ENCODE measurements around the gene CMTM4. TPM values are rescaled to one million over a fixed set of nuclear protein-coding genes. Genes with fewer than 3 reads are reported as not detected.
A peak's percentile ranks its signal among the peaks of the same experiment; 100 is the strongest.
"Not testable (repeated sequence)": the region's sequence is repeated elsewhere in the genome, so short reads cannot be mapped to it uniquely, and the experiment has no call there.

The CMTM4 gene
- total and polyA plus RNA-seq, 7 experiments from 2014 or later: 0.07 to 2.5 (median 1.7) TPM

DNA sequence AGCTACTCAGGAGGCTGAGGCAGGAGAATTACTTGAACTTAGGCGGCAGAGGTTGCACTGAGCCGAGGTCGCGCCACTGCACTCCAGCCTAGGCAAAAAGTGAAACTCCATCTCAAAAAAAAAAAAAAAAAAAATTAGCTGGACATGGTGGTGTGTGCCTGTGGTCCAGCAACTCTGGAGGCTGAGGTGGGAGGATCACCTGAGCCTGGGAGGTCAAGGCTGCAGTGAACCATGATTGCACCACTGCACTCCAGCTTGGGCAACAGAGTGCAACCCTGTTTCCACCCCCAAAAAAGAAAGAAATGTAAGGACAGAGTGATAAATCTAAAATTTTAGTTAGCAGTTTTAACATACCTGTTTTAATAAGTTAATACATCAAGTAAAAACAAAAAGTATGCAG is 100.0 kb downstream of the CMTM4 start:
- intact Hi-C loops (cut with micrococcal nuclease): loop anchor here in 1 of 2 donors (2.0 kb wide), 1 partner anchor 80 kb away; no protein-coding TSS in a partner anchor
- not testable (repeated sequence) for H3K27me3 Mint-ChIP-seq; H3K4me3 Mint-ChIP-seq; H3K36me3 ChIP-seq (ENCODE audit: control insufficient read depth in 2 of 3, insufficient read depth in 3 of 3, low read length in 3 of 3); H3K4me3 ChIP-seq (ENCODE audit: low read length); H3K27me3 ChIP-seq (ENCODE audit: control insufficient read depth in 2 of 2, insufficient read depth in 2 of 2, low read length in 2 of 2); ATAC-seq; H3K9me3 ChIP-seq (ENCODE audit: control insufficient read depth in 2 of 3, low read length in 3 of 3); H3K27ac ChIP-seq (ENCODE audit: low read depth, low read length); DNase-seq
- H3K4me1 ChIP-seq (ENCODE audit: control insufficient read depth in 2 of 2, insufficient read depth in 2 of 2, low read length in 2 of 2): peaks cover 0 to 22% of the 10 kb centered on the region in 2 donors
- POLR2A ChIA-PET: interaction anchor here (2.6 kb wide), 1 partner anchor 11 kb away, joined by 6 read pairs; no protein-coding TSS in a partner anchor
- peaks cover 17 to 50% (median 34%) of the 10 kb centered on the region in 7 donors for H3K4me1 Mint-ChIP-seq
- peaks cover 0 to 11% (median 5%) of the 10 kb centered on the region in 5 donors for H3K36me3 Mint-ChIP-seq
- CTCF ChIA-PET: interaction anchor here (0.7 kb wide), 1 partner anchor 86 kb away, joined by 3 read pairs; no protein-coding TSS in a partner anchor
- peaks cover 0 to 11% (median 4%) of the 10 kb centered on the region in 11 donors for H3K9me3 Mint-ChIP-seq
- peak overlapping the region in 3 of 9 donors; percentile 66 to 81 (median 66) for H3K27ac Mint-ChIP-seq

DNA sequence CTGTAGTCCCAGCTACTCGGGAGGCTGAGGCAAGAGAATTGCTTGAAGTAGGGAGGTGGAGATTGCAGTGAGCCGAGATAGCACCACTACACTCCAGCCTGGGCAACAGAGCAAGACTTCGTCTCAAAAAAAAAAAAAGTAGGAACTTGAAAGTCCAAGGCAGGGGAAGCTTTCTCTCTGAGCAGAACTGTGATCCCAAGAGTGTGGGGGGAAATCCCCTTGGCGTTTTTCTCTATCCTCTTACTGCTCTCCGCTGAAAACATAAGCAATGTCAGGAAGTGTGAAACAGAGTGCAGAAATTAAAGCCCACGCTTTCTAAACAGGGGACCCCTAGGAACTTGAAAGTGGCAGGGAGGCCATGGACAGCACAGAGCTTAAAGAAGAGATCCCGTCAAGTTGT is 101.8 kb downstream of the CMTM4 start:
- intact Hi-C loops (cut with micrococcal nuclease): no loop called here

DNA sequence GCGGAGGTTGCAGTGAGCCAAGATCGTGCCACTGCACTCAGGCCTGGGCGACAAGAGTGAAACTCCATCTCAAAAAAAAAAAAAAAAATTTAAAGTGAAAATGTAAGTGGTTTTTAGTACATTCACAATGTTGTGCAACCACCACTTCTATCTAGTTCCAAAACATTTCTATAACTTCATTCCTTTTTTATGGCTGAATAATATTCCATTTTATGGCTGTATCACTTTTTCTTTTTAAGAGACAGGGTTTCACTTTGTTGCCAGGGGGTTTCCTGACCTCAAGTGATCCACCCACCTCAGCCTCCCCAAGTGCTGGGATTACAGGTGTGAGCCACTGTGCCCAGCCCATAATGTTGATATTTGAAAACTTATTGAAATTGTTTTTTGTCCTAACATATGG is 103.7 kb downstream of the CMTM4 start:
- intact Hi-C loops (cut with micrococcal nuclease): no loop called here
- ATAC-seq (no peak), DNase-seq (no peak)
- Mint-ChIP-seq H3K27me3 (peaks cover 0 to 2% (median 0%) of the 10 kb centered on the region in 5 donors), H3K9me3 (peaks cover 0 to 3% (median 0%) of the 10 kb centered on the region in 11 donors), H3K27ac (no peak overlapping the region), H3K36me3 (peaks cover 0 to 2% (median 0%) of the 10 kb centered on the region in 5 donors), H3K4me3 (no peak overlapping the region), H3K4me1 (peaks cover 21 to 55% (median 36%) of the 10 kb centered on the region in 7 donors)
- no peak overlapping the region for H3K4me3 ChIP-seq (ENCODE audit: low read length)
- H3K27ac ChIP-seq (ENCODE audit: low read depth, low read length): no peak overlapping the region
- POLR2A ChIA-PET: no interaction called here
- CTCF ChIA-PET: no interaction called here
- H3K27me3 ChIP-seq (ENCODE audit: control insufficient read depth in 2 of 2, insufficient read depth in 2 of 2, low read length in 2 of 2): no peaks in the 10 kb centered on the region
- H3K4me1 ChIP-seq (ENCODE audit: control insufficient read depth in 2 of 2, insufficient read depth in 2 of 2, low read length in 2 of 2): peaks cover 6 to 7% of the 10 kb centered on the region in 2 donors
- H3K9me3 ChIP-seq (ENCODE audit: control insufficient read depth in 2 of 3, low read length in 3 of 3): no peaks in the 10 kb centered on the region
- H3K36me3 ChIP-seq (ENCODE audit: control insufficient read depth in 2 of 3, insufficient read depth in 3 of 3, low read length in 3 of 3): no peaks in the 10 kb centered on the region

More for the DNA sequence above, 101.8 kb downstream of the CMTM4 start:
- H3K36me3 ChIP-seq (ENCODE audit: control insufficient read depth in 2 of 3, insufficient read depth in 3 of 3, low read length in 3 of 3): no peaks in the 10 kb centered on the region
- peaks cover 18 to 51% (median 35%) of the 10 kb centered on the region in 7 donors for H3K4me1 Mint-ChIP-seq
- ChIA-PET CTCF (interaction anchor here (1.1 kb wide), 1 partner anchor 9 kb away, joined by 3 read pairs; no protein-coding TSS in a partner anchor), POLR2A (interaction anchor here (0.6 to 1.7 kb wide), 3 partner anchors 9 to 48 kb away, joined by 3 to 5 read pairs (median 3); no protein-coding TSS in a partner anchor)
- H3K4me1 ChIP-seq (ENCODE audit: control insufficient read depth in 2 of 2, insufficient read depth in 2 of 2, low read length in 2 of 2): peaks cover 5 to 17% of the 10 kb centered on the region in 2 donors
- H3K27ac ChIP-seq (ENCODE audit: low read depth, low read length): no peak overlapping the region
- H3K27me3 Mint-ChIP-seq: peaks cover 0 to 2% (median 0%) of the 10 kb centered on the region in 5 donors
- peaks cover 0 to 2% (median 0%) of the 10 kb centered on the region in 5 donors for H3K36me3 Mint-ChIP-seq
- ATAC-seq (no peak), DNase-seq (no peak)
- no peak overlapping the region for H3K27ac Mint-ChIP-seq
- no peak overlapping the region for H3K4me3 Mint-ChIP-seq
- H3K9me3 Mint-ChIP-seq: peaks cover 0 to 3% (median 0%) of the 10 kb centered on the region in 11 donors
- H3K4me3 ChIP-seq (ENCODE audit: low read length): no peak overlapping the region
- H3K9me3 ChIP-seq (ENCODE audit: control insufficient read depth in 2 of 3, low read length in 3 of 3): no peaks in the 10 kb centered on the region
- no peaks in the 10 kb centered on the region for H3K27me3 ChIP-seq (ENCODE audit: control insufficient read depth in 2 of 2, insufficient read depth in 2 of 2, low read length in 2 of 2)

DNA sequence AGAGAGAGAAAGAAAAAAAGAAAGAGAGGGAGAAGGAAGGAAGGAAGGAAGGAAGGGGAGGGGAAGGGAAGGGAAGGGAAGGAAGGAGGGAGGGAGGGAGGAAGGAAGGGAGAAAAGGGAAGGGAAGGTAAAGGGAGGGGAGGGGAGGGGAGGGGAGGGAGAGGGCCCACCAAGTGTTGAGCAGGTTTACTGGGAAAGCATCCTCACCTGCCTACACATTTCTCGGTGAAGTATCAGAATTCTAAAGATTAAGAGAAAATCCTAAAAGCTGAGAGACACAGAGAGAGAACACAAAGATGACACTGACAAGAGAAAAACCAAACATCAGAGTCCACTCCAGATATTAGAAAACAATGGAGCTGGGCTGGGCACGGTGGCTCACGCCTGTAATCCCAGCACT is 104.3 kb downstream of the CMTM4 start:
- H3K36me3 Mint-ChIP-seq: peaks cover 0 to 2% (median 0%) of the 10 kb centered on the region in 5 donors
- Histone ChIP-seq H3K27me3 (ENCODE audit: control insufficient read depth in 2 of 2, insufficient read depth in 2 of 2, low read length in 2 of 2) (no peaks in the 10 kb centered on the region), H3K4me3 (ENCODE audit: low read length) (no peak overlapping the region), H3K27ac (ENCODE audit: low read depth, low read length) (no peak overlapping the region), H3K9me3 (ENCODE audit: control insufficient read depth in 2 of 3, low read length in 3 of 3) (no peaks in the 10 kb centered on the region), H3K4me1 (ENCODE audit: control insufficient read depth in 2 of 2, insufficient read depth in 2 of 2, low read length in 2 of 2) (peaks cover 6 to 7% of the 10 kb centered on the region in 2 donors), H3K36me3 (ENCODE audit: control insufficient read depth in 2 of 3, insufficient read depth in 3 of 3, low read length in 3 of 3) (no peaks in the 10 kb centered on the region)
- DNase-seq (no peak), ATAC-seq (no peak)
- CTCF ChIA-PET: no interaction called here
- H3K27ac Mint-ChIP-seq: no peak overlapping the region
- intact Hi-C loops (cut with micrococcal nuclease): no loop called here
- POLR2A ChIA-PET: no interaction called here
- H3K9me3 Mint-ChIP-seq: peaks cover 0 to 3% (median 0%) of the 10 kb centered on the region in 11 donors
- peaks cover 22 to 56% (median 37%) of the 10 kb centered on the region in 7 donors for H3K4me1 Mint-ChIP-seq
- H3K27me3 Mint-ChIP-seq: peaks cover 0 to 2% (median 0%) of the 10 kb centered on the region in 5 donors
- H3K4me3 Mint-ChIP-seq: no peak overlapping the region

DNA sequence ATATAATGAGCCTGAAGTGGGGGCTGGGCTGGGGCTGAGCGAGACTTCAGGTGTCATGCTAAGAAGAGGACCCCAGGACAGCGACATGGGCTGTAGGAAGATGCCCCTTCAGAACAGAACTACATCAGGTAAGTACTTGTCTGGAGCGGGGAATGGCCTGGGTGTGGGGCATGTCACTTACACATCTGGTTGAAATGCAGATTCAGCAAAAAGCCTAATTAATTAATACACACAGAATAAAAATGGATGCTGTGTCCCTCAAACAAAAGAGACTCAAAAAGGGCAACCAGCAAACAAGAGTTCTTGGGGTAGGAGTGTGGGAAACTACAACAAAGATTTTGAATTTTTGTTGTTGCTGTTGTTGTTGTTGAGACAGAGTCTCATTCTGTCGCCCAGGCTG is 105.5 kb downstream of the CMTM4 start:
- DNase-seq (no peak), ATAC-seq (no peak)
- H3K36me3 Mint-ChIP-seq: peaks cover 0 to 2% (median 0%) of the 10 kb centered on the region in 5 donors
- Histone ChIP-seq H3K4me1 (ENCODE audit: control insufficient read depth in 2 of 2, insufficient read depth in 2 of 2, low read length in 2 of 2) (peaks cover 6 to 7% of the 10 kb centered on the region in 2 donors), H3K4me3 (ENCODE audit: low read length) (no peak overlapping the region), H3K27me3 (ENCODE audit: control insufficient read depth in 2 of 2, insufficient read depth in 2 of 2, low read length in 2 of 2) (no peaks in the 10 kb centered on the region), H3K27ac (ENCODE audit: low read depth, low read length) (no peak overlapping the region), H3K9me3 (ENCODE audit: control insufficient read depth in 2 of 3, low read length in 3 of 3) (no peaks in the 10 kb centered on the region), H3K36me3 (ENCODE audit: control insufficient read depth in 2 of 3, insufficient read depth in 3 of 3, low read length in 3 of 3) (no peaks in the 10 kb centered on the region)
- peaks cover 0 to 2% (median 0%) of the 10 kb centered on the region in 5 donors for H3K27me3 Mint-ChIP-seq
- peaks cover 24 to 52% (median 39%) of the 10 kb centered on the region in 7 donors for H3K4me1 Mint-ChIP-seq
- intact Hi-C loops (cut with micrococcal nuclease): no loop called here
- peaks cover 0 to 3% (median 0%) of the 10 kb centered on the region in 11 donors for H3K9me3 Mint-ChIP-seq
- ChIA-PET CTCF (interaction anchor here (0.7 to 2.5 kb wide), 10 partner anchors 8 to 277 kb away, joined by 3 to 28 read pairs (median 4); no protein-coding TSS in a partner anchor), POLR2A (interaction anchor here (0.9 to 2.4 kb wide), 6 partner anchors 8 to 182 kb away, joined by 3 to 16 read pairs (median 5); partner anchors contain the start of genes CMTM2 and CMTM3)
- H3K27ac Mint-ChIP-seq: peak overlapping the region in 4 of 9 donors; percentile 70 to 90 (median 87)
- H3K4me3 Mint-ChIP-seq: peak overlapping the region in 4 of 10 donors; percentile 83 to 96 (median 91)

DNA sequence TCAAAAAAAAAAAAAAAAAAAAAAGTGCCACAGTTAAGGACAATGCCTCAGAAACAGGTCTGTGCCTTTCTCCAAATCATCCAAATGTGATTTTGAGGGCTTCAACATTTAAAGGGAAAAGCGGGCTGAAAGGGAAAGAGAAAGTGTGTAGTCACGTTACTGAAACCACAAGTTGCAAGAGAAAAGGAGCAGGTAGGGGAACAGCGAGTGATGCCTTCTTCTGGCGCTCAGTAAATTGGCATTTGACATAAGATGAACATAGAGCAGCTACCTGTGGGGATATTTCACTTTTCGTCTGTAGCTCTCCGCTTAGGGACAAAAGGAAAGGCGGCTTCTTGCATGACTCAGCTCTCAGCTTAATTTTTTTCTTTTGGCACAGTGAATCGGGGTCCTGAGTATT is 106.2 kb downstream of the CMTM4 start:
- peak overlapping the region; percentile 70 to 90 (median 85) for H3K27ac Mint-ChIP-seq
- peak in 8 of 9 donors; percentile 32 to 54 (median 43) for DNase-seq
- Histone ChIP-seq H3K27ac (ENCODE audit: low read depth, low read length) (no peak overlapping the region), H3K4me1 (ENCODE audit: control insufficient read depth in 2 of 2, insufficient read depth in 2 of 2, low read length in 2 of 2) (peaks cover 6 to 7% of the 10 kb centered on the region in 2 donors), H3K4me3 (ENCODE audit: low read length) (peak overlapping the region; percentile 63), H3K27me3 (ENCODE audit: control insufficient read depth in 2 of 2, insufficient read depth in 2 of 2, low read length in 2 of 2) (no peaks in the 10 kb centered on the region), H3K36me3 (ENCODE audit: control insufficient read depth in 2 of 3, insufficient read depth in 3 of 3, low read length in 3 of 3) (no peaks in the 10 kb centered on the region), H3K9me3 (ENCODE audit: control insufficient read depth in 2 of 3, low read length in 3 of 3) (no peaks in the 10 kb centered on the region)
- peaks cover 0 to 3% (median 0%) of the 10 kb centered on the region in 11 donors for H3K9me3 Mint-ChIP-seq
- ATAC-seq: peak; percentile 43
- H3K27me3 Mint-ChIP-seq: peaks cover 0 to 2% (median 0%) of the 10 kb centered on the region in 5 donors
- POLR2A ChIA-PET: interaction anchor here (0.9 to 2.4 kb wide), 6 partner anchors 9 to 182 kb away, joined by 3 to 16 read pairs (median 5); partner anchors contain the start of genes CMTM2 and CMTM3
- CTCF ChIA-PET: interaction anchor here (0.7 to 2.5 kb wide), 13 partner anchors 9 to 278 kb away, joined by 3 to 28 read pairs (median 3); no protein-coding TSS in a partner anchor
- H3K4me3 Mint-ChIP-seq: peak overlapping the region; percentile 82 to 96 (median 88)
- peaks cover 27 to 57% (median 39%) of the 10 kb centered on the region in 7 donors for H3K4me1 Mint-ChIP-seq
- intact Hi-C loops (cut with micrococcal nuclease): loop anchor here in 1 of 2 donors (1.0 kb wide), 3 partner anchors 14 to 68 kb away; partner anchors contain the start of genes CKLF and CMTM3
- H3K36me3 Mint-ChIP-seq: peaks cover 0 to 2% (median 0%) of the 10 kb centered on the region in 5 donors

Data from naive thymus-derived CD4-positive, alpha-beta T cell (primary cell).